ENCODE data around the gene CDCA7L.

DNA sequence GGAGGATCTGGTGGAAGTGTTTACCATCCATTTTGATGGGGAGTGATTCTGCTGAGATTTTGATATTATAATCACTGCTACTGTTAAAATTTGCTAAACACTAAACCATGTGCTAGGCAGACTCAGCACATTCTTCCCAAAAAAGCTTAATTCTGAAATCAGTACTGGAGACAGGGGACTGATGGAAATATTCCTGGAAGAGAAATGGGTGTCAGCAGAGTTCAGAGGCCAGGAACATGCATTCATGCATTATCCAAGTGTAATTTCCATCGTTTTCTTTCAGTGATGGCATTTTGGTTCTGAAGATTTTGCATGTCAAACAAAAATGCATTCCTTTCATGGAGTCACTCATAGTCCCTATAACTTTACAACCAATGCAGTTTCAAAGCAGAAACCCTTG is 79.0 kb downstream of the CDCA7L start:
- TF ChIP-seq CREB1 (IDR thresholded peaks at IDR 0.05) (no peak), CREB1 (CRISPR knock-in tag; IDR thresholded peaks at IDR 0.05) (no peak), CHD2 (IDR thresholded peaks at IDR 0.05; ENCODE audit: low read depth, low read length) (no peak), ZBTB7B (CRISPR knock-in tag; IDR thresholded peaks at IDR 0.05) (no peak), ZNF180 (CRISPR knock-in tag; IDR thresholded peaks at IDR 0.05; ENCODE audit: borderline replicate concordance, low read depth) (no peak), FOXM1 (CRISPR knock-in tag; IDR thresholded peaks at IDR 0.05) (no peak)
- TF ChIP-seq, protein P1, sequence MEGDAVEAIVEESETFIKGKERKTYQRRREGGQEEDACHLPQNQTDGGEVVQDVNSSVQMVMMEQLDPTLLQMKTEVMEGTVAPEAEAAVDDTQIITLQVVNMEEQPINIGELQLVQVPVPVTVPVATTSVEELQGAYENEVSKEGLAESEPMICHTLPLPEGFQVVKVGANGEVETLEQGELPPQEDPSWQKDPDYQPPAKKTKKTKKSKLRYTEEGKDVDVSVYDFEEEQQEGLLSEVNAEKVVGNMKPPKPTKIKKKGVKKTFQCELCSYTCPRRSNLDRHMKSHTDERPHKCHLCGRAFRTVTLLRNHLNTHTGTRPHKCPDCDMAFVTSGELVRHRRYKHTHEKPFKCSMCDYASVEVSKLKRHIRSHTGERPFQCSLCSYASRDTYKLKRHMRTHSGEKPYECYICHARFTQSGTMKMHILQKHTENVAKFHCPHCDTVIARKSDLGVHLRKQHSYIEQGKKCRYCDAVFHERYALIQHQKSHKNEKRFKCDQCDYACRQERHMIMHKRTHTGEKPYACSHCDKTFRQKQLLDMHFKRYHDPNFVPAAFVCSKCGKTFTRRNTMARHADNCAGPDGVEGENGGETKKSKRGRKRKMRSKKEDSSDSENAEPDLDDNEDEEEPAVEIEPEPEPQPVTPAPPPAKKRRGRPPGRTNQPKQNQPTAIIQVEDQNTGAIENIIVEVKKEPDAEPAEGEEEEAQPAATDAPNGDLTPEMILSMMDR (CRISPR knock-in tag; IDR thresholded peaks at IDR 0.05), result no peak
